ENCODE data around the gene ZIC2.
"Not testable (repeated sequence)": the region's sequence is repeated elsewhere in the genome, so short reads cannot be mapped to it uniquely, and the experiment has no call there.

The ZIC2 gene

DNA sequence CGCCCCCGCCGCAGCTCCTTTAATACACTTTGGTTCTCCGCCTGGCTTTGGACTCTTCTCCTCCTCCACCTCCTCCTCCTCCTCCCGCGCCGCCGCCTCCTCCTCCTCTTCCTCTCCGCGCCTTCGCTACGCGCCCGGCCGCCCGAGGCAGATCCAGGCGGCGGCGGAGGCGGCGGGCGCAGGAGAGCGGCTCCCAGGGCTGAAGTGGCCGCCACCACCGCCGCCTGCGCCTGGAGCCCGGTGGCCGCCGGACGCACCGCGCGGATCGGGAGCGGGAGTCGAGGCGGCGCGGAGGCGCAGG is at the start of gene ZIC2:
TSS of gene ZIC2 (plus strand) at position 50 of the 301 bp plus-strand sequence. CDS start 281 bp downstream, outside the sequence.
- DNase-seq (ENCODE audit: low spot score), result no peak

GRCh38 chr13:99932912-99933311 is 48.7 kb upstream of the ZIC2 start:
- no peak for DNase-seq (ENCODE audit: low spot score)

- no peak for DNase-seq (ENCODE audit: low spot score)
Observed at GRCh38 chr13:99935772-99936171, 45.8 kb upstream of the ZIC2 start.

- DNase-seq (ENCODE audit: low spot score), result no peak
Observed at GRCh38 chr13:99938635-99939034, 42.9 kb upstream of the ZIC2 start.

DNA sequence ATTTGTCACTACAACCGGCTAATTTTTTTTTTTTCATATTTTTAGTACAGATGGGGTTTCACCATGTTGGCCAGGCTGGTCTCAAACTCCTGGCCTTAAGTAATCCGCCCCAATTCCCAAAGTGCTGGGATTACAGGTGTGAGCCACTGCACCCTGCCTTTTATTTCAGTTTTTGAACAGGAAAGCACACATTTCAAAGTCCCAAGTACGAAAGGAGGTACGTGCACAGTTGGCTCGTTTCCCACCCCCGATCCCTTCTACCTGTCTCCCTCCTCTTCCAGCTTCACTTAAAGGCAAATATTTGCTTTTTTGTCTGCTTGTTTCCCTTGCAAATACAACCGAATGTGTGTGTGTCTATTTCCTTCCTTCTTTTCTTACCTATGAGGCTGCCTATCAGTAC is 40.5 kb upstream of the ZIC2 start:
- DNase-seq (ENCODE audit: low spot score), result no peak

DNA sequence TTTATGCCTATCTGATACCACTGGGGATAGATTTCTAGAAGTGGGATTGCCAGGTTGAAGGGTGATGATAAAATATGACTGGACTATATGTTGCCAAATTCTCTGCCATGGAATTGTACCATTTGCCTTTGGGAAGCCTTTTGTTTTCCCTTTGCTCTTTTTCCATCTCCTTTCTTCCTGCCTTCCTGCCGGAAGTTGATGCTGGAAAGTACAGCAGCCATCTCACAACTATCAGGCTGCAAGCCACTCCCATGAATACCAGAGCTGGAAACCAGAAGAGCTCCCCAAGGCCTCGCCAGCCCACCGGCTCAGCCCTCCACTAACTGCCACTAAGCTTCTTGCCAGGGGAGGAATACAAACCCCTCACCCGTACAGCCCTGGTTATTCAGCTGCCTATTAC is 39.7 kb upstream of the ZIC2 start:
- no peak for DNase-seq (ENCODE audit: low spot score)

- DNase-seq (ENCODE audit: low spot score), result no peak
Observed at GRCh38 chr13:99944102-99944501, 37.5 kb upstream of the ZIC2 start.

DNA sequence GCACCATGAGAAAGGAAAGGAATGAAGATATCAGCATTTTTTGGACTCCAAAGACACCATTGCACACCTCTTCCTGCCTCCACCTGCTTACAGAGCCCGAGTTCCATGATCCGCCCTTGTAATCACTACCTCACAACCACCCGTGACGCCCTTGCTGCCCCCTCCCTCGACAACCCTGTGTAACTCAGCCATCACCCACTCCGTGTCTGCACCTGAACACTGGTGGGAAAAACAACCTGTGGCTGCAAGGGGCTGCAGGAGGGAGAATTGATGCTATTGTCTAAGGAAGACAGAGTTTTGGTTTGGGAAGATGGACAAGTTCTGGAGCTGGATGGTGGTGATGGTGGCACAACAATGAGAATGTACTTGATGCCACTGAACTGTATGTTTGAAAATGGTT is 37.0 kb upstream of the ZIC2 start:
- DNase-seq (ENCODE audit: low spot score), result no peak

DNA sequence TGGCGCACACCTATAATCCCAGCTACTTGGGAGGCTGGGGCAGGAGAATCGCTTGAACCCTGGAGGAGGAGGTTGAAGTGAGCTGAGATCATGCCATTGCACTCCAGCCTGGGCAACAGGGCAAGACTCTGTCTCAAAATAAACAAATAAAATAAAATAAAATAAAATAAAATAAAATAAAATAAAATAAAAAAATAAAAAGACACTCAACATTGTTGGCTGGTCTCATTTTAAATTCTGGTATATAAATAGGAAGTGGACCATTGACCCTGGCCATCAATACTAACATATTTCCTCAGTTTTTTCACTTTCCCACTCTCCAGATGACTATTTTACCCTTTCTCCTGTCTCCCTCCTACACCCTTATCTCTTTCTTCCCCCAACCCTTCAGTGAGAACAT is 36.1 kb upstream of the ZIC2 start:
- not testable (repeated sequence) for DNase-seq (ENCODE audit: low spot score)

GRCh38 chr13:99947666-99948065 is 33.9 kb upstream of the ZIC2 start:
- no peak for DNase-seq (ENCODE audit: low spot score)

DNA sequence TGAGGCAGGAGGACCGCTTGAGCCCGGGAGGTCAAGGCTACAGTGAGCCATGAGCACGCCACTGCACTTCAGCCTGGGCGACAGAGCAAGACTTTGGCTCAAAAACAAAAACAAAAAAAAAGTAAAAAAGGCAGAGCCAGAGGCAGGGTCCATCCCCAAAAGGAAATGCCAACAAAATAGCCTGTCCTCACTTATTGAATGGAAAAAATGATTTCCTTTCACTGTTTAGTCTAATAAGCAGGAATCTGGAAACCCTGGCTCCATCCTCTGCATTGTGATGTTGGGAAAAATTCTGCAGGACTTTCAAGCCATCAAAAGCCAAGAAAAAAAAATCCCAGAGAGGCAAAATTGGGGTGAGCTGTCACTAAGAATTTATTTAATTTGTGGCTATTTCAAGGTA is 33.2 kb upstream of the ZIC2 start:
- DNase-seq (ENCODE audit: low spot score), result no peak

GRCh38 chr13:99948907-99949678 is 32.5 kb upstream of the ZIC2 start:
- no peak for DNase-seq (ENCODE audit: low spot score)

DNA sequence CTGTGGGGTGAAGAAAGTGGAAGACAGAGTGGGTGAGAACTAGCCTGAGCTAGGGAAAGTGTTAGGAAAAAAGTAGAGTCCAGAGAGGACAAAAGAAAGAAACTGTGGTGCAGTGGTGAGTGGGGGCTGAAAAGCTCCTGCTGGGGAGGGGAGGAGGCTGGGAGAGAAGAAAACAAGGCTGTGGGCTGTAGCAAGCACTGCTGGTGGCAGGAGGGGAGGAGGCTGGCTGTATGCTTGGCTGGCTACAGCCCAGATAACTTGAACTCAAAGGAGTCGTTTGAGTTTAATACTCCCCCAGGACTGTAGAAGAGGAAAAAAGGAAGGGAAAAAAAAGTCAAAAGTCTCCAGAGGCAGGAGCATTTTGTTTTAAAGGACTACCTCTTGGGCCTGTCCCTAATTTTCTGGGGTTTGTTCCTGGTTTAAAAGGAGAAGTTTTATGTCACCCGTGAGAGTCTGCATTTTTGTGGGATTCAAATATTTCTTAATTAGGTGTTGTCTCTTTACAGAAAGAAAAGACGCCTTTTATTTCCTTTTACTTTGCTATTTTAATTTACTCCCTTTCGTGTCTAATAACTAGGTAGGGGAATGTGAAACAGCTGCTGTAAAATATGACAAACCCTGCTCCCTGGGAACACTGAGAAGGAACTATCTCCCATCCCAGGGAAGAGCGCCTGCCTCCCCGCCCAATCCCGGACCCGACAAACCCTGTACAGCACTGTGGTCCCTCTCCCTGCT is 31.7 kb upstream of the ZIC2 start:
- DNase-seq (ENCODE audit: low spot score), result no peak

GRCh38 chr13:99951666-99952065 is 29.9 kb upstream of the ZIC2 start:
- DNase-seq (ENCODE audit: low spot score), result not testable (repeated sequence)

DNA sequence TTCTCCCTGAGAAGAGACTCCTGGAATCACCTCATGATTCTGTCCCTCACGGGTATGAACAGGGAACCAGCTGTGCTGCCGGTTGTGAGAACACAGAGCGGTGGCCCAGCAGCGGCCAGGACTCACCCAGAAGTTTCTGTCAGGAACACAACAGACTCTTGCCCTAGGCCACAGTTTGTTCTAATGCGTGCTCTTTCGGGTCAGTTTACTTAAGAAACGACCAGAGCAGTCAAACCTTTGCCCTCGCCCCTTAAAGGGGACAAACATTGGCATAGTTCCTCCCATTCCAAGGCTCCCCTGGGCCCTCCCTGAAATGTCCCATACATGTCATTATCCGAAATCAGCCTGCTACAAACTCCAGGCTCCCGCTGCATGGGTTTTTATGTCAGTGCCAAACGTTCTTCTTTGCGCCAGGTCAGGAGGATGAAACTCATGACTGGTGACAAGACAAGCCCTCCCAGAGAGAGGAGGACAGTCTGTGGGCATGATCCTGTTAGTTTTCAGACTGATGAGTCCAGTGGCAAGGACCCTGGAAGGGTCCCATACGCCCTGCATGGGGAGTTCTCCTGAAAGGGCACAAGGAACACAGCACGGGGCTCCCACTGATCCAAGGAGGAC is 28.3 kb upstream of the ZIC2 start:
- no peak for DNase-seq (ENCODE audit: low spot score)

DNA sequence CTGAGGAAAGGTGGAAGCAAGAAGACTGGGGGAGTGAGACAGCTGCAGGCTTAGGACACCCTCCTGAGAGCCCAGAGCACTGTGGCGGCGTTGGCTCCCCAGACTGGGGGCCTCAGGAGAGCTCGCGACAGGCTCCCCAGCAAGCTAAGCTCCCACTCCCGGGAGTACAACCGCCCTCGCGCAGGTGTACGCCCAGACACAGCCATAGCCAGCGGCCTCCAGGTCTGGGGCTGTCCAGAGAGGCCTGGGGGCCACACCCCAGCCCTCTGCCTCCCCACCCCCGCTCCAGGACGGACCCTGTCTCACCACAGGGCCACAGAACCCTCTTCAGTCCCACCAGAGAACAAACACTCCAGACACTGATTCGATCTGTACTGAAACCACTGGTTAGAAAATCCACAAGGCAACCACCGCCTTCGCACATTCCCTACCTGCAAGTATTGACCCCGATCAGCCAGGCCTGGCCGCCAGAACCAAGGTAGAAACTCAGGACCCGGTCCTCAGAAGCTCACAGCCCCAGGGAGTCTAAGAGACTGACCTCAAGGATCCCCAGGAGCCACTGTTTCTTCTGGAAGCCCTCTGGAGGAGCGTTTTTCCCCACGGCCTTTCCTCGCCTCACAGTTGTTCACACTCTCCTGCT is 26.4 kb upstream of the ZIC2 start:
- no peak for DNase-seq (ENCODE audit: low spot score)

DNA sequence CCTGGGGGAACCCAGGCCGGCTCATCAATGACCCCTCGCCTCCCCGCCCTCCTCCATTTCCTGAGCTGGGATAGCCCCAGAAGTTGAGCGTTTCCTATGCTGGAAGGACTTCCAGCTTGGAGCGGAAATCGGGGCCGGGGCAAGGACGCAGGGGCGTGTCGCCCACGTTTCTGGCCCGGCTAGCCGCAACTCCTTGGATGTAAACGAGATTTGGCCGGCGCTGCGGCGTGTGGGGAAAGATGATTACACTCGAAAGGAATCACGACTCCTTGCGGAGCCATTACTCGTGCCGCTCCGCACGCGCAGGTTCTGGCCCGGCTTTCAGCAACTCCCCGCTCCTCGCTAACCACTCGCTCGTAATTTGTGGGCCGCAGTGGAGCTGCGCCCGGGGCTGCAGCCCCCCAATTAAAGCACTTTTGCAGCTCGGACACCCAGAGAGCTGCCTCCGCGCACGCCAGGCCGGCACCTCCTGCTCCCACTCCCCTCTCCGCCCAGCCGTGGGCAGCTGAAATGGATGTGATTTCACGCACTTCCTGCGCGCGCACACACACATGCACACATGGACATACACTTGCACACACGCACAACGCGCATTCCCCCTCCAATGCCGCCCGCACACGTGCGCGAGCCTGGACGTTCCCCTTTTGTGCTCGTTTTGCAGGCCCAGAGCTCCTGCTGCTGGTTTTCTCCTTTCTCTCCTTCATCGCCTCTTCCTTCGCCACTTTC is 25.7 kb upstream of the ZIC2 start:
- DNase-seq (ENCODE audit: low spot score), result no peak

GRCh38 chr13:99956473-99957349 is 24.9 kb upstream of the ZIC2 start:
- DNase-seq (ENCODE audit: low spot score), result no peak

- DNase-seq (ENCODE audit: low spot score), result no peak
Observed at GRCh38 chr13:99958406-99959126, 23.0 kb upstream of the ZIC2 start.

DNA sequence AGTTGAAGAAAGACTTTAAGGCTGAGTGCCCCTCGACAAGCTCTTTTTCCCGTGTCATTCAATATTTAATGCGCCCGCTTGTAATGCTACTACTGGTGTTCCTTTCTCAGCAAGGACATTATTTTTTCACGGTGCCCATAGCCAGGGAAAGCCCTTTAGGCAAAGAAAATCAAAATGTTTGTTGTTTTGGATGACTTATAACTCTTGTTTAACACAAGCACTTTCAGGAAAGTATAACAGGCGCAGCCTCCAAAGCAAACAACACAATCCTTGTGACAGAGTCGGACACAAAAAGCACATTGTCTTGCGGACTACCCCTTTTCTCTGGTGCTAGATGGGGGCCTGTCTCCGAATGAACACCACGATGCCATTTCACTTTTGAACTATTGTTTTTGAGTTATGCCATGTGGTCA is 22.5 kb upstream of the ZIC2 start:
- DNase-seq (ENCODE audit: low spot score), result no peak
